ENCODE results near the gene ZNF350. TPM values are rescaled to one million over a fixed set of nuclear protein-coding genes. Genes with fewer than 3 reads are reported as not detected.

Gene ZNF350
- total and polyA plus RNA-seq, 2 of the 13 experiments (the other 11 are each of a cell fraction or from before 2014, with no cell fraction given): 3.7 to 6.9 TPM

GRCh38 chr19:51986309-51987291 lies at the start of gene ZNF350 (continued):
- peak; percentile 65 for TF ChIP-seq MED1 (CRISPR knock-in tag; IDR thresholded peaks at IDR 0.05)
- peak; percentile 60; the same call in 1 of the 2 replicates for TF ChIP-seq ETV5 (CRISPR knock-in tag; IDR thresholded peaks at IDR 0.05; ENCODE audit: borderline replicate concordance)
- TF ChIP-seq ZNF761 (CRISPR knock-in tag; conservative IDR thresholded peaks at IDR 0.05): no peak
- no peak for TF ChIP-seq RNF219 (CRISPR knock-in tag; IDR thresholded peaks at IDR 0.05)
- no peak for TF ChIP-seq ZNF678 (CRISPR knock-in tag; IDR thresholded peaks at IDR 0.05)
- peak; percentile 71; the same call in 1 of the 2 replicates for TF ChIP-seq GLI4 (CRISPR knock-in tag; IDR thresholded peaks at IDR 0.05; ENCODE audit: borderline replicate concordance)
- 0 out of 2 replicates have a peak, but pooled peaks have one; percentile 59 for TF ChIP-seq ZNF557 (CRISPR knock-in tag; IDR thresholded peaks at IDR 0.05)
- no peak for TF ChIP-seq ZBTB7A (CRISPR knock-in tag; IDR thresholded peaks at IDR 0.05)
- no peak for TF ChIP-seq ZNF615 (CRISPR knock-in tag; IDR thresholded peaks at IDR 0.05; ENCODE audit: borderline replicate concordance)
- no peak for TF ChIP-seq ZBTB43 (CRISPR knock-in tag; conservative IDR thresholded peaks at IDR 0.05)
- TF ChIP-seq SIX1 (CRISPR knock-in tag; IDR thresholded peaks at IDR 0.05; ENCODE audit: borderline replicate concordance): peak; percentile 62; the same call in 1 of the 2 replicates
- peak; percentile 68 for TF ChIP-seq ZNF331 (CRISPR knock-in tag; IDR thresholded peaks at IDR 0.05)
- TF ChIP-seq AGO1 (IDR thresholded peaks at IDR 0.05; ENCODE audit: low read depth, low read length, poor library complexity, severe bottlenecking): no peak
- TF ChIP-seq ZNF318 (CRISPR knock-in tag; IDR thresholded peaks at IDR 0.05): no peak
- TF ChIP-seq NR1H2 (CRISPR knock-in tag; IDR thresholded peaks at IDR 0.05; ENCODE audit: borderline replicate concordance, low read depth): no peak

Measured in HepG2 (cell line).